Kidney (tissue), 14 donors: ENCODE data around the gene DSC1. TPM values are rescaled to one million over a fixed set of nuclear protein-coding genes. Genes with fewer than 3 reads are reported as not detected.

ENCODE experiments used
- DNase-seq, 5 donors: peaks; one replicate each; pipeline ENCODE4 v3.0.0-alpha.2; 2013 to 2020
- FAIRE-seq: peaks from 2 replicates; lab custom pipeline; 2012; peaks lifted over from hg19 to GRCh38; lab: Jason Lieb, UNC
- H3K27ac ChIP-seq, 2 donors: one replicate each; pipeline ENCODE4 v1.7.0; 2013; ENCODE audit warnings: low read depth in 2 of 2, low read length in 2 of 2, inconsistent platforms in 1 of 2
- H3K27me3 ChIP-seq: one replicate; pipeline ENCODE4 v1.7.1; 2013; ENCODE audit warnings: low read length, inconsistent platforms; ENCODE audit not compliant: control insufficient read depth, insufficient read depth
- H3K36me3 ChIP-seq, 3 donors: one replicate each; pipeline versions ENCODE4 v1.7.0 to v1.7.1; 2013; ENCODE audit warnings: low read length in 3 of 3, control low read depth in 1 of 3, inconsistent platforms in 1 of 3; ENCODE audit not compliant: insufficient read depth in 3 of 3, control insufficient read depth in 2 of 3
- H3K4me1 ChIP-seq, 3 donors: one replicate each; pipeline versions ENCODE4 v1.7.0 to v1.7.1; 2013; ENCODE audit warnings: low read length in 3 of 3, inconsistent platforms in 1 of 3, low read depth in 1 of 3; ENCODE audit not compliant: control insufficient read depth in 2 of 3, insufficient read depth in 2 of 3
- H3K4me3 ChIP-seq, 3 donors: one replicate each; pipeline versions ENCODE4 v1.7.0 to v1.8.1; 2013; ENCODE audit warnings: low read length in 3 of 3, control low read depth in 1 of 3, inconsistent platforms in 1 of 3
- H3K9ac ChIP-seq, 3 donors: one replicate each; pipeline versions ENCODE4 v1.7.0 to v1.7.1; 2013; ENCODE audit warnings: low read length in 3 of 3, control low read depth in 1 of 3, inconsistent platforms in 1 of 3
- H3K9me3 ChIP-seq, 3 donors: one replicate each; pipeline versions ENCODE4 v1.7.0 to v1.7.1; 2013; ENCODE audit warnings: low read length in 3 of 3, control low read depth in 1 of 3, inconsistent platforms in 1 of 3; ENCODE audit not compliant: control insufficient read depth in 2 of 3, insufficient read depth in 1 of 3
- intact Hi-C: fragments of 100-400 bp; cut with DNase I; formaldehyde crosslinking; loops from one replicate; pipeline ENCODE4 v1.11.1; 2022
- polyA plus RNA-seq: library from polyadenylated mRNA; stranded (reverse); fragments of 350-450 nt; fragmentation: Illumina TruSeq; extraction: RNeasy Lipid Tissue Mini Kit (QIAGEN cat#74804); gene quantifications from one replicate; pipeline ENCODE4 v1.2.3, GENCODE V29; 2014; ENCODE audit warnings: low read depth, low replicate concordance; ENCODE audit not compliant: insufficient read depth
- total RNA-seq: library from RNA; stranded (reverse); fragmentation: NEBNext Ultra II Directional; extraction: Animal tissue kit (Norgen Biotek cat#: 25700); gene quantifications from one replicate; pipeline ENCODE4 v1.2.1, GENCODE V29; 2021
- TF ChIP-seq, protein P1 (sequence below): IDR thresholded peaks from 3 replicates; pipeline ENCODE4 v1.5.1; 2012; ENCODE audit warnings: mild to moderate bottlenecking, moderate library complexity, borderline replicate concordance; ENCODE audit not compliant: insufficient read depth; ENCODE audit errors: extremely low read depth
- donor health status: control.
- donor health status: control.
- donor health status: control.
- donor health status: control.
- donor health status: control.
- donor health status: DM: yes; HTN: yes; CAD: no.
- donor health status: Normal renal cell carcinoma (clear cell type).

Gene DSC1
- total and polyA plus RNA-seq, 2 donors from 2014 or later: not detected

DNA sequence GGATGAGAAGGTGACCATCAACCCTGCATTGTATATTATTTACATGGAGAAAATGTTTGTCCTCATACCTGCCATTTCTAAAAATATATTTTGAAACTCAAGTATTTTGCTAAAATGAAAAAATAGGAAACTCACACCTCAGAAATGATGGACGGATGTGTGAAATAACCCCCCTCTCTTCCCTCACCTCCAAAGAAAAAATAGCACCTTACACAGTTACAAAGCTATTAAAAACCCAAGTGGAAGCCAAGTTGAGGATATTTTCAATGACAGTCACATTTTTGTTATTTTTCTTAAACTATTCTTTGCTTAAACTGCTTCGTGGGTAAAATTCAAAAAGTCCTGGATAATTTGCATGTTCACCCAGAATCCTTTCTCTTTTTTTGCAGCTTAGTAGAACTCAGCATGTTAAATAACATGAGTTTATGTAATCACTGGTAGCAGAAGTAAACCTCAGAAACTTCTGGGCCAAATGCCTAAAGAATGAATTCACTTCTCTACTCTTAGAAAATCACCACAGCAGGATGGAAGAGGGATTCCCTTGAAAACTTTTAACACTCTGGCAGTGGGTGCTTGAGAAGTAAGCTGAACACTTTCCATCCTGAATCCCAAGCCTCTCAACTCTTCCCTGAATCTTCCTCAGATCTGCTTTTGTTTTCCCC is 768 bp downstream of the DSC1 start:
- FAIRE-seq (no peak), DNase-seq (no peak)
- Histone ChIP-seq H3K36me3 (no peaks in the 10 kb centered on the region), H3K27me3 (no peaks in the 10 kb centered on the region), H3K9ac (no peak overlapping the region), H3K9me3 (no peaks in the 10 kb centered on the region), H3K4me1 (no peaks in the 10 kb centered on the region), H3K4me3 (no peak overlapping the region), H3K27ac (no peak overlapping the region)
- intact Hi-C loops: no loop called here
- TF ChIP-seq, protein P1, sequence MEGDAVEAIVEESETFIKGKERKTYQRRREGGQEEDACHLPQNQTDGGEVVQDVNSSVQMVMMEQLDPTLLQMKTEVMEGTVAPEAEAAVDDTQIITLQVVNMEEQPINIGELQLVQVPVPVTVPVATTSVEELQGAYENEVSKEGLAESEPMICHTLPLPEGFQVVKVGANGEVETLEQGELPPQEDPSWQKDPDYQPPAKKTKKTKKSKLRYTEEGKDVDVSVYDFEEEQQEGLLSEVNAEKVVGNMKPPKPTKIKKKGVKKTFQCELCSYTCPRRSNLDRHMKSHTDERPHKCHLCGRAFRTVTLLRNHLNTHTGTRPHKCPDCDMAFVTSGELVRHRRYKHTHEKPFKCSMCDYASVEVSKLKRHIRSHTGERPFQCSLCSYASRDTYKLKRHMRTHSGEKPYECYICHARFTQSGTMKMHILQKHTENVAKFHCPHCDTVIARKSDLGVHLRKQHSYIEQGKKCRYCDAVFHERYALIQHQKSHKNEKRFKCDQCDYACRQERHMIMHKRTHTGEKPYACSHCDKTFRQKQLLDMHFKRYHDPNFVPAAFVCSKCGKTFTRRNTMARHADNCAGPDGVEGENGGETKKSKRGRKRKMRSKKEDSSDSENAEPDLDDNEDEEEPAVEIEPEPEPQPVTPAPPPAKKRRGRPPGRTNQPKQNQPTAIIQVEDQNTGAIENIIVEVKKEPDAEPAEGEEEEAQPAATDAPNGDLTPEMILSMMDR: no peak

DNA sequence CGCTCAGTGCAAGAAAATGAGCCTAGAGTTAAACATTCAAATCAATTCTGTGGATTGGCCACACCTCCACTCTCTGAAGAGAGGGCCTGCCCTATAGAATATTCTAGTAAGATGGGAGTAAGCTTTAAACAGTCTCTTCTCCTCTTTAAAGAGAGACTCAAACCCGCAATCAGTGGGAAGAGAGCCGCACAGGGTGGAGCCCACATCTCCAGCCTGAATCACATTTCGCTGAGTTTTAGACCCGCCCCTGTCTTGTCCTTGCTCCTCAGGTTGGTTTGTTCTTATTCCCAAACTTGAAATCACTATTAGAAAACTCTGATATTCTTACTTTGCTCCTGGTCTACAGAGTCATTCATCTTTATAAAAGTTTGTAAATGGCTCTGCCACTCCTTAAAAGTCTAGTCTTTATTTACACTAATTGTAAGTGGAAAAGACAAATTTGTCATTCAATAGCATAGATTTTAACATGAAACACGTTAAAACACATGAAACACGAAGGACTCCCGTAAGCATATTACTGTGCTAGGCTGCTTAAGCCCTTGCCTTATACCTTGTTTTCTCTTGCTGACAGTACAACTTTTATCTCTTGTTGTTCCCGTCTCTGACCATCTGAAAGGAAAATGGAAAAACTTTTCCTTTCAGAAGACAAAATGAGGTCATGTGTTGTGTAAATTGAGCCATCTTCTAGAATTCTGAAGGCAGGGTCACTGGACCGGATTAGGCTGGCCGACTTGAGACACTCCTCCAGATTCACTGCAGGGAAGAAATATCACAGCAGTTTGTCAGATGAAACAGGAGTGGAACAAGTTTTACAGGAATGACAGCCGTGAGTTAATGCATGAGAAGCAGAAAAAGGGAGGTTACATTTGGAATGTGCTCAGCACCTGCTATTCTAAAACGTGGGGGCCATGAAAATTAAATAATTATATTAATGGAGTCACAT is 5.6 kb downstream of the DSC1 start:
- FAIRE-seq: no peak
- no peaks in the 10 kb centered on the region for H3K36me3 ChIP-seq
- TF ChIP-seq, protein P1: no peak
- H3K4me1 ChIP-seq: no peaks in the 10 kb centered on the region
- no peak overlapping the region for H3K9ac ChIP-seq
- no peaks in the 10 kb centered on the region for H3K27me3 ChIP-seq
- no peak overlapping the region for H3K27ac ChIP-seq
- H3K9me3 ChIP-seq: no peaks in the 10 kb centered on the region
- no peak overlapping the region for H3K4me3 ChIP-seq
- intact Hi-C loops: no loop called here
- peak in 4 of 5 donors; percentile 65 to 93 (median 81) for DNase-seq

GRCh38 chr18:31155498-31155897 is 7.2 kb downstream of the DSC1 start:
- Histone ChIP-seq H3K27me3 (no peaks in the 10 kb centered on the region), H3K9me3 (no peaks in the 10 kb centered on the region), H3K27ac (no peak overlapping the region), H3K4me1 (no peaks in the 10 kb centered on the region), H3K9ac (no peak overlapping the region), H3K4me3 (no peak overlapping the region), H3K36me3 (no peaks in the 10 kb centered on the region)
- no peak for DNase-seq
- TF ChIP-seq, protein P1: no peak
- no peak for FAIRE-seq
- intact Hi-C loops: no loop called here
